GM15510 (cell line): ENCODE data around the gene KLHDC8A.

Source experiments
- POLR2A ChIP-seq: IDR thresholded peaks from 3 replicates; pipeline ENCODE4 v1.6.1; 2011; ENCODE audit warnings: borderline replicate concordance; ENCODE audit not compliant: insufficient read length; ENCODE audit errors: extremely low read depth

The KLHDC8A gene

GRCh38 chr1:205303247-205303888, 53.4 kb downstream of the KLHDC8A start:
- no peak for TF ChIP-seq POLR2A

- no peak for TF ChIP-seq POLR2A
Observed at GRCh38 chr1:205301842-205302588, 54.7 kb downstream of the KLHDC8A start.

DNA sequence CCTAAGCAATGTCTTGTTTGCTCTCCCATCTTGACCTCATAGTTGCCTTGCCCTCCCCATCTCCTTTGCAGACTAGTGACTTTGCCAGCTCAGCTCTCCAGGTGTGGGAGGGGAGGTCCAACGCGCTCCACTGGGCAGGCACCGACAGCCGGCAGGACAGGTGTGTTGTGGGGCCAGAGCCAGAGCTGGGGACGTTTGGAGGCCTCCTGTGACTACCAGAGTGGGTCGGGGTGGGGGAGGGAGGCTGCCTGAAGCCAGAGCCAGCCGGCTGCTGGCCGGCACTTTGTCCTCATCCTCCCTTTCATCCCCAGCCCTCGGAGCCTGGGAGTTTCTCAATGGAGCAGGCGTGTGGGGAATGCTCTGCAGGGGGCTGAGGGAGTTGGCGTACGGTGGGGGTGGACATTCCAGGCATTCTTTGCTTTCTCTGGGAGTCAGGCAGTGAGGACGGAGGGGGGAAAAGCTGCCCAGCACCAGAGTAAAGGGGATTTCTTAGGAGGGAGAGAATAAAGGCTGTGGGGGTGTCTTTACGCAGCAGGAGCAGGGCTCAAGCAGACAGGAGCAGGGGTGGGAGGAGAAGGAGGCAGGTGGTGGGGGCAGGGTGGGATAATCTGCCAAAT, 55.4 kb downstream of the KLHDC8A start:
- no peak for TF ChIP-seq POLR2A

DNA sequence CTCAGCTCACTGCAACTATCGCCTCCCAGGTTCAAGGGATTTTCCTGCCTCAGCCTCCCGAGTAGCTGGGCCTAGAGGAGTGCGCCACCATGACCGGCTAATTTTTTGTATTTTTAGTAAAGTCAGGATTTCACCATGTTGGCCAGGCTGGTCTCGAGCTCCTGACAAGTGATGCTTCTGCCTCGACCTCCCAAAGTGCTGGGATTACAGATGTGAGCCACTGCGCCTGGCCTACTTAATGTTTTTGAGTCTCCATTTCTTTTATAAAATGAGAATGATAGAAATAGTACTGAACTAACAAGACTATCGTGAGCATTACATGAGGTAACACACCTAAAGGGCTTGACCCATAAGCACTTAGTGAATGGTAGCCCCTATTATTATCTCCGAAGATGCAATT, 56.6 kb downstream of the KLHDC8A start:
- no peak for TF ChIP-seq POLR2A

DNA sequence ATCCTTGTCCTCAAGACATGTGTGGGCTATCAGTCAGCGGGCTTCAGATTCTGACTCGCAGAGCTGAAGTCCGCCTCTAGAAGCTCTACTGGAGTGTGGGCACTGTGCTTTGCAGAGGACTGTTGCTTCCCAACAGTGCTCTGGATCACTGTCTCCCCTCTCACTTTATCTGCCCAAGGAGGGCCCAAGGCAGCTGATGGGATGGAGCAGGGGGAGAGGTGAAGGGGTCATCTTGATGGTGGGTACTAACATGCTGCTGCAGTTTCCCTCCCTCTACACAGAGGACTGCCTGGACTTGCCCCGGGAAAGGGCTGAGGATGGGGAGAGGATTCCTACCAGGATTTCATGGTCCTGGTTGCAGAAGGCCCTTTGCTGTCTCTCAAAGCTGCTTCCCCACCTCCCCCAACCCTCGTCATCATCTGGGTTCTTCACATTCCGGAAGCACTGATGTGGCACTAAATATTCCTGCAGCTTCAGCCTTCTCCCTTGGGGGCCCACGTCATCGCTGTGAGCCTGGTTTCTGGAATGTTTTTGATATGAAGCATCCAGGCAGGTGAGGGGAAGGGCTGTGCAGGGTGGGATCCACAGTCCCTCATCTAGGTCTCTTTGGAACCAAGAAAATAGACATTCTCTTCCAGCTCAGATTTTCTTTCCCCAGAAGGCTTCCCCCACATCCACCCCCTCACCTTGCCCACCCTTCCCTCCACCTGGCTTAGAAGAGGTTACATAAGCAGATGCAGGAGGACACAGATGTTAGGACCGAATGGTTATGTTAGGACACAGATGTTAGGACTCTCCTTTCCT, 58.3 kb downstream of the KLHDC8A start:
- no peak for TF ChIP-seq POLR2A

GRCh38 chr1:205296154-205296553, 60.6 kb downstream of the KLHDC8A start:
- TF ChIP-seq POLR2A, result no peak

- TF ChIP-seq POLR2A, result no peak
Observed at GRCh38 chr1:205294934-205295333, 61.8 kb downstream of the KLHDC8A start.

DNA sequence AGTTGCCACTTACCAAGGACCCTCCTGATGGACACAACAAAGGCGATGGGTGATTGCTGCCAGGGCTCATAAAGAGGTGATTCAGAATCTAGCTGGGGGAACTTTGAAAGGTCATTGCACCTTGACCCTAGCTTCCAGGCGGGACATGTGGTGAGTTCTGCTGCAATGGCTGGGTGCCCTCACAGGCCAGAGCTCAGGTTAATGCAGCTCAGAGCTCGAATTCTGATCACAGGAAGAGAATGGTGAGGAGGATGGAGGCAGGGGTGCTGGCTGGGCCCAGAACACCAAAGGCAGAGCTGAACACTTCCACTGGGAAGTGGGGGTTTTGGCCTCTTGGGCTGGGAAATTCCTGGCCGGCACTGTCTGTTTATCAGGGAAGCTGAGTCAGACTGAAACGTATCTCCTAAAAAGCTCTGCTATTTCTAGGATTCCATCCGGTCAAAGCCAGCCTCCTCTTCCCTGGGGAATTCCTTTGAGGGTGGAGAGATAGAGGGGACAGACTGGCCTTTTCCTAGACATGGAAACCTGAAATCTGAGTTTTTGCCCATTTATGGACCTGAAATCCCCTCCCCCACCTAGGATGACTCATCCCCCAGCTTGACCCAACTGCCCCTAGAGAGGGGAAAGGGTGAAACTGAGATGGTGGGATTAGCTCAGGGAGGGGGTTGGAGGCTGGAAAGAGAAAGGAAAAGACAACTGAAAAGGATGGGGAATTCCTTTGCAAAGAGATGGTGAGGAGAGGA, 62.4 kb downstream of the KLHDC8A start:
- TF ChIP-seq POLR2A, result no peak

DNA sequence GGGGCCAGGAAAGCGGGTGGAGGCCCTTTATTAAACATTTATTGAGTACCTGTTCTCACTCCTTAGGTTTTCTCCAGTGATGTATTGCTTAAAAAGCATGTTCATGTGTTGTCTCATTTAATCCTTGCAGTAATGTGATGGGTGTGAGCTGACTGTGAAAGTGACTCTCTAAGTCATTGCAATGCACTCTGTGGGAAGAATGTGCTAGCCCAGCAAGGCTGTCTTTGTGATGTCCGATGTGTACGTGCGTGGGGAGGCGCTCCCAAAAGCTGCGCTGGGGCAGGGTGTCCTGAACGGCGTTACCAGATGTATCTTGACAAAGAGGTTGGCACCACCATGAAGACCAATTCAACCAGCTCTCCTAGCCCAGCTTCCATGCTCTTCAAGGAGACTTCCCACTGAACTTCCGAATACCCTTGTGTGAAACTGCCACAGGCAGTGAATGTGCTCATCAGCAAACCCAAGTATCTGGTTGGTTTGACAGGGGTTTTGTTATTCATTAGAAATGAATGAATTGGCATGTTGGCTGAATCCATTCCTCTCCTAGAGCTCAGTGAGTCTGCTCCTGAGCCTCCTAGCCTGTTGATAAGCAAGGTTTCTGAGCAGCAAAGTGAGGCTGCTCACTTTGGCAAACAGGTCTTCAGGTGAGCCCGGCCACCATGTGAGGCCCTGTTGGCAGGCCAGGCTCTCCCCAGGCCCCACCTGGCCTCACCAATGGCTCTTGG, 63.2 kb downstream of the KLHDC8A start:
- TF ChIP-seq POLR2A, result no peak

GRCh38 chr1:205291596-205291995, 65.1 kb downstream of the KLHDC8A start:
- no peak for TF ChIP-seq POLR2A

GRCh38 chr1:205287767-205288559, 68.8 kb downstream of the KLHDC8A start:
- TF ChIP-seq POLR2A, result no peak

GRCh38 chr1:205287076-205287475, 69.6 kb downstream of the KLHDC8A start:
- no peak for TF ChIP-seq POLR2A
